Mucosa of descending colon (tissue), 3 donors: ENCODE measurements around the gene STAT5B. TPM values are rescaled to one million over a fixed set of nuclear protein-coding genes. Genes with fewer than 3 reads are reported as not detected.
"Not testable (repeated sequence)": the region's sequence is repeated elsewhere in the genome, so short reads cannot be mapped to it uniquely, and the experiment has no call there.

ENCODE experiments used
- ATAC-seq: fragments of 200-7000 bp; cut with Tn5 transposase; one replicate; pipeline ENCODE4 v1.9.1; 2020; ENCODE audit warnings: mild to moderate bottlenecking, moderate library complexity
- DNase-seq, 3 donors: peaks; one replicate each; pipeline ENCODE4 v3.0.0-alpha.2; 2020
- H3K36me3 ChIP-seq: fragments of 200-600 bp; one replicate; pipeline ENCODE4 v1.8.0; 2021; ENCODE audit warnings: low read depth, mild to moderate bottlenecking
- H3K4me1 ChIP-seq: fragments of 200-600 bp; one replicate; pipeline ENCODE4 v1.8.0; 2021; ENCODE audit warnings: low read depth, mild to moderate bottlenecking
- H3K4me3 ChIP-seq: fragments of 200-600 bp; one replicate; pipeline ENCODE4 v1.8.0; 2021; ENCODE audit warnings: mild to moderate bottlenecking
- H3K9me3 ChIP-seq: fragments of 200-600 bp; one replicate; pipeline ENCODE4 v1.8.0; 2021; ENCODE audit warnings: mild to moderate bottlenecking
- intact Hi-C, 2 donors: fragments of 100-400 bp; cut with DNase I in 1 of 2; cut with micrococcal nuclease in 1 of 2; formaldehyde crosslinking; loops; one replicate each; pipeline versions ENCODE4 v1.11.0 to v1.11.1; 2022; cut with DNase I, micrococcal nuclease
- total RNA-seq, 3 donors: library from RNA; stranded (reverse); fragmentation: NEBNext Ultra II Directional in 2 of 3; extraction: Animal tissue kit (Norgen Biotek cat#: 25700) in 2 of 3; gene quantifications; one replicate each; pipeline versions ENCODE4 v1.2.1 to v1.2.4, GENCODE V29; 2021 to 2023
- TF ChIP-seq, protein P1 (sequence below): fragments of 200-600 bp; IDR thresholded peaks from one replicate; pipeline ENCODE4 v1.8.0; 2022; ENCODE audit warnings: antibody characterized with exemption, mild to moderate bottlenecking
- donor health status: DM: no; HTN: no; CAD: no; lungs with moderate emphysema.
- donor health status: DM: no; HTN: no; CAD: no.
- donor health status: DM: no; HTN: yes; CAD: no.

The STAT5B gene
- total RNA-seq, 3 donors from 2014 or later: 30.1 to 93.0 (median 32.2) TPM

DNA sequence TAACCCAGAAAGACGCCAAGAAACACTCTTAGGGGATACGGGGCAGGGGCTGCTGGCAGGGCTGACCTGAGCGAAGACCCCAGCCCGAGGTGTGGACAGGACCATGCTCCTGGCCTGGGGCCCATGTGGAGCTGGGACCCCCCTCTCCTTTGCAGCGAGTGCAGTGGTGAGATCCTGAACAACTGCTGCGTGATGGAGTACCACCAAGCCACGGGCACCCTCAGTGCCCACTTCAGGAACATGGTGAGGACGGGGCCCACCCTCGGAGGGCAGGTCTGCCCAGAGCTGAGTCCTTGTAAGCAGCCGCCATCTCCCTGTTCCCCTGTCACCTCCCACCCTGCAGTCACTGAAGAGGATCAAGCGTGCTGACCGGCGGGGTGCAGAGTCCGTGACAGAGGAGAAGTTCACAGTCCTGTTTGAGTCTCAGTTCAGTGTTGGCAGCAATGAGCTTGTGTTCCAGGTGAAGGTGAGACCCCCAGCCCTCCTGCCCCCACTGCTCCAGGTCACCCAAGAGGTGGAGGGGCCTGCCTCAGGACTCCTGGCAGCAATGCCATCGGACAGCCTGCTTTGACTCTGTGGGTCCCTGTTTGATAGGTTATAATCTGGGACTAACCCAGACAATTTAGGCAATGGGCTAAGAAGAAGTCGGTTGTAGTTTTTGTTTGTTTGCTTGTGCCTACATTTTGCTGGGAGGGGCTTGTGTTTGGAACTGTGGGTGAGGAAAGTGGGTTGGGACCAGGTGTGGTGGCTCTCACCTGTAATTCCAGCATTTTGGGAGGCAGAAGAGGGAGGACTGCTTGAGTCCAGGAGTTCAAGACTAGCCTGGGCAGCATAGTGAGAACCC lies 28.2 kb upstream of the STAT5B start:
- DNase-seq: no peak
- Histone ChIP-seq H3K9me3 (no peaks in the 10 kb centered on the region), H3K36me3 (no peaks in the 10 kb centered on the region), H3K4me3 (no peak overlapping the region), H3K4me1 (no peaks in the 10 kb centered on the region)
- TF ChIP-seq, protein P1, sequence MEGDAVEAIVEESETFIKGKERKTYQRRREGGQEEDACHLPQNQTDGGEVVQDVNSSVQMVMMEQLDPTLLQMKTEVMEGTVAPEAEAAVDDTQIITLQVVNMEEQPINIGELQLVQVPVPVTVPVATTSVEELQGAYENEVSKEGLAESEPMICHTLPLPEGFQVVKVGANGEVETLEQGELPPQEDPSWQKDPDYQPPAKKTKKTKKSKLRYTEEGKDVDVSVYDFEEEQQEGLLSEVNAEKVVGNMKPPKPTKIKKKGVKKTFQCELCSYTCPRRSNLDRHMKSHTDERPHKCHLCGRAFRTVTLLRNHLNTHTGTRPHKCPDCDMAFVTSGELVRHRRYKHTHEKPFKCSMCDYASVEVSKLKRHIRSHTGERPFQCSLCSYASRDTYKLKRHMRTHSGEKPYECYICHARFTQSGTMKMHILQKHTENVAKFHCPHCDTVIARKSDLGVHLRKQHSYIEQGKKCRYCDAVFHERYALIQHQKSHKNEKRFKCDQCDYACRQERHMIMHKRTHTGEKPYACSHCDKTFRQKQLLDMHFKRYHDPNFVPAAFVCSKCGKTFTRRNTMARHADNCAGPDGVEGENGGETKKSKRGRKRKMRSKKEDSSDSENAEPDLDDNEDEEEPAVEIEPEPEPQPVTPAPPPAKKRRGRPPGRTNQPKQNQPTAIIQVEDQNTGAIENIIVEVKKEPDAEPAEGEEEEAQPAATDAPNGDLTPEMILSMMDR: no peak
- intact Hi-C loops: no loop called here
- no peak for ATAC-seq

DNA sequence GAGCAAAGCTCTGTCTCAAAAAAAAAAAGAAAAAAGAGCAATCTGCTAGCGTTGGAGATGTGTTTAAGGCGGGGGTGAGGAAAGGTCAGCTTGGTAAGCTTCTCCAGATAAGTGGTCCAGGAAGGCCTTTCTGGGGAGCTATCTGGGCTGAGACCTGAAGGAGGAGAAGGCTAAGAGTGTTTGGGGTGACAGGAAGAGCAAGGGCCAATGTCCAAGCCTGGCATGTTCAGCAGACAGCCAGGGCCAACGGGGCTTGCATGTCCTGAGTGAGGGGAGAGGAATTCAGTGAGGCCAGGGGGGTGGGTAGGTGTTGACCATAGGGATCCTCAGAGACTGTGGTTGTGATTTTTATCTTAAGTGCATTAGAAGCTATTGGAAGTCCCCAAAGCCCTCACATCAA lies 27.5 kb upstream of the STAT5B start:
- TF ChIP-seq, protein P1: no peak
- ATAC-seq: no peak
- Histone ChIP-seq H3K4me1 (no peaks in the 10 kb centered on the region), H3K36me3 (no peaks in the 10 kb centered on the region), H3K4me3 (no peak overlapping the region), H3K9me3 (no peaks in the 10 kb centered on the region)
- intact Hi-C loops: no loop called here
- no peak for DNase-seq

DNA sequence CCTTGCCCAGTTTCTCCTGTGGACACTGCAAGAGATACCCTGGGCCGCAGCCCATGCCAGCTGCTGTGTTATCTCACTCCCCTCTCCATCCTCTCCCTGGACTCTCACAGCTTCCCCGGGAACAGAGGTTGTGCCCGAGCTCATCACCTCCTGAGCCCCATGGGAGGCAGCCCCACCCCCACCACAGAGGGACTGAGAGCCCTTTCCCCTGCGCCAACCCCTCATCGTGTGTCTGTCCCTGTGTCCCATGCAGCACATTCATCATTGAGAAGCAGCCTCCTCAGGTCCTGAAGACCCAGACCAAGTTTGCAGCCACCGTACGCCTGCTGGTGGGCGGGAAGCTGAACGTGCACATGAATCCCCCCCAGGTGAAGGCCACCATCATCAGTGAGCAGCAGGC lies 24.8 kb upstream of the STAT5B start:
- no peak for DNase-seq
- intact Hi-C loops: no loop called here
- TF ChIP-seq, protein P1: no peak
- Histone ChIP-seq H3K9me3 (no peaks in the 10 kb centered on the region), H3K36me3 (no peaks in the 10 kb centered on the region), H3K4me1 (no peaks in the 10 kb centered on the region), H3K4me3 (no peak overlapping the region)
- no peak for ATAC-seq

DNA sequence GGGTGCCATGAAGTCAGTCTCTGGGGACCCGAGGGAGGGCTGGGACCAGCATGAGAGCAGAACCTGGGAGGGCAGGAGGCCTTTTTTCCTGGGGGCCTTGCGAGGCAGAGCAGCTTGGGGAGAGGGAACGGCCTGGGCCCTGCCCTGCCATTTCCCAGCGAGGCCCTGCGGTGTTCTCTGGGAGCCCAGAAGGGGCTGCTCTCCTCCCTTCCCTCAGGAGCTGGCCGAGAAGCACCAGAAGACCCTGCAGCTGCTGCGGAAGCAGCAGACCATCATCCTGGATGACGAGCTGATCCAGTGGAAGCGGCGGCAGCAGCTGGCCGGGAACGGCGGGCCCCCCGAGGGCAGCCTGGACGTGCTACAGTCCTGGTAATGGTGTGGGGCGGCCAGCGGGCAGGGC lies 23.7 kb upstream of the STAT5B start:
- not testable (repeated sequence) for H3K36me3 ChIP-seq

DNA sequence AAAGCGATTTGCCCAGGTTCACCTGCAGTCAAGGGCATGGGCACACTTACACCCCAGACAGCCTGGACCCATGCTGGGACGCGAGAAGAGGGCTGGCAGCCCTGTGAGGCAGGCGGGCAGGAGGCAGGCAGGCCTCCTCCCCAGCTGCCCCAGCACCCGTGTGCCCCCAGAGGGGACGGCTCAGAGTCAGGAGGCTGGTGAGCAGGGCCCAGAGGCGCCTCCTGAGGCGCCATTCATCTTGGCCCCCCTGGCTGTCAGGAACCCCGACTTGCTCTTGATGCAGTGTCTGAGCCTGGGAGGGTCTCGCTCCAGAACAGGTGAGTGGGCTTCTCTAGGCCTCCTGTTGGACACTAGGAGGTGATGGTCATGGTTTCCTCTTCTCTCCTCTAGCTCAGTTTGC lies 23.2 kb upstream of the STAT5B start:
- H3K4me1 ChIP-seq, DNase-seq, ATAC-seq, H3K4me3 ChIP-seq, H3K9me3 ChIP-seq, intact Hi-C loops, H3K36me3 ChIP-seq: not testable (repeated sequence)

More for the DNA sequence above, 23.7 kb upstream of the STAT5B start:
- ATAC-seq, H3K4me3 ChIP-seq, H3K9me3 ChIP-seq, H3K4me1 ChIP-seq, intact Hi-C loops, DNase-seq: not testable (repeated sequence)

DNA sequence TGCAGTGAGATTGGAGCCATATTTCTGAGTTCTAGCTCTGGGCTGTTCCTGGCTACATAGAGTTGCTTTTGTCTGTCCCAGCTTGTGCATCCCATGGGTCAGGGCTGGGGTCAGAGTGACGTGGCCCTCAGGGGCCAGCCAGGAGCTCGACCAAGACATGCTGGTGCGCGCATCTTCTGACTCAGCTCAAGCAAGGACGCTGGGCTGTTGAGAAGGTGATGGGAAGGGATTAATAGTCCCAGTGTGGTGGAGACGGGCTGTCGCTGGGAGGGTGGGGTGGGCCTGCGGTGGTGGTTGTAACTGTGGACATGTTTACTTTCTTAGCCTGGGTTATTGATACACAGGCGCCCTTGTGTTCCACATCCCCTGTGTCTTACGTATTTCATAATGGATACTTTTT lies 21.6 kb upstream of the STAT5B start:
- ATAC-seq, H3K9me3 ChIP-seq, DNase-seq, intact Hi-C loops, H3K4me1 ChIP-seq, H3K4me3 ChIP-seq, H3K36me3 ChIP-seq: not testable (repeated sequence)

DNA sequence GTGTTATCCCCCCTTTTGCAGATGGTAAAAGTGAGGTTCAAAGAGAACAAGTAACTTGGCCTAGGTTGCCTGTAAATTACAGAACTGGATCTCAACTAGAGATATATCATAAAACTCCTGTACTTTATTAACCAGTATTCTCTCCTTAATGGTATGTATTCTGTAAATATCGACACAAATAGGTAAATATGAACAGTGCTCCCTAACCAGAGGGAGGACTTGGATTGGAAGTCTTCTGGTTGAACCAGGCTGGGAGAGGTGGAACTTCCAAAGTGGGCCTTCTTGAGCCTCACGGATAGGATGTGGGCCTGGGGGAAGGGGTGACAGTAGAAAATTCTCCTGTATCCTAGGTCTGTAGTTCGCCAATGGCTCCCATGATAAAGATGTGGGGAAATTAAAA lies 19.8 kb upstream of the STAT5B start:
- Histone ChIP-seq H3K4me1 (no peaks in the 10 kb centered on the region), H3K4me3 (no peak overlapping the region), H3K36me3 (no peaks in the 10 kb centered on the region), H3K9me3 (no peaks in the 10 kb centered on the region)
- intact Hi-C loops: no loop called here
- ATAC-seq (no peak), DNase-seq (no peak)
- TF ChIP-seq, protein P1: no peak
